Left hindlimb (tissue), 1 donor: Measurements from ENCODE around the gene NCAPG.
"Not testable (repeated sequence)": the region's sequence is repeated elsewhere in the genome, so short reads cannot be mapped to it uniquely, and the experiment has no call there.

Source experiments
- DNase-seq: peaks from one replicate; pipeline ENCODE4 v3.0.0-alpha.2; 2018

NCAPG gene

GRCh38 chr4:17805580-17806155 lies 5.1 kb upstream of the NCAPG start:
- DNase-seq = no peak

- no peak for DNase-seq
Observed at GRCh38 chr4:17807446-17807845, 3.3 kb upstream of the NCAPG start.

- no peak for DNase-seq
Observed at GRCh38 chr4:17809667-17810066, 1.1 kb upstream of the NCAPG start.

- no peak for DNase-seq
Observed at GRCh38 chr4:17811078-17811603, 362 bp downstream of the NCAPG start.

- DNase-seq = no peak
Observed at GRCh38 chr4:17812125-17812524, 1.3 kb downstream of the NCAPG start.

- DNase-seq = no peak
Observed at GRCh38 chr4:17812801-17813200, 2.0 kb downstream of the NCAPG start.

- DNase-seq = no peak
Observed at GRCh38 chr4:17814140-17814539, 3.4 kb downstream of the NCAPG start.

- DNase-seq = no peak
Observed at GRCh38 chr4:17816142-17816541, 5.4 kb downstream of the NCAPG start.

- DNase-seq = no peak
Observed at GRCh38 chr4:17817027-17817426, 6.2 kb downstream of the NCAPG start.

- no peak for DNase-seq
Observed at GRCh38 chr4:17823871-17824669, 13.3 kb downstream of the NCAPG start.

GRCh38 chr4:17846266-17846665 lies 35.5 kb downstream of the NCAPG start:
- no peak for DNase-seq

- not testable (repeated sequence) for DNase-seq
Observed at GRCh38 chr4:17850295-17850694, 39.5 kb downstream of the NCAPG start.

- DNase-seq = no peak
Observed at GRCh38 chr4:17851959-17852358, 41.2 kb downstream of the NCAPG start.

GRCh38 chr4:17854036-17854435 lies 43.3 kb downstream of the NCAPG start:
- no peak for DNase-seq

GRCh38 chr4:17859793-17860406 lies 49.1 kb downstream of the NCAPG start:
- DNase-seq = no peak

GRCh38 chr4:17861906-17862305 lies 51.1 kb downstream of the NCAPG start:
- not testable (repeated sequence) for DNase-seq

GRCh38 chr4:17865866-17866363 lies 55.1 kb downstream of the NCAPG start:
- DNase-seq = no peak

- DNase-seq = no peak
Observed at GRCh38 chr4:17866810-17867209, 56.0 kb downstream of the NCAPG start.

GRCh38 chr4:17867276-17867675 lies 56.5 kb downstream of the NCAPG start:
- DNase-seq = no peak

GRCh38 chr4:17869327-17869726 lies 58.5 kb downstream of the NCAPG start:
- no peak for DNase-seq

- DNase-seq = no peak
Observed at GRCh38 chr4:17875402-17876070, 64.8 kb downstream of the NCAPG start.

GRCh38 chr4:17876943-17877342 lies 66.2 kb downstream of the NCAPG start:
- no peak for DNase-seq

GRCh38 chr4:17877661-17878060 lies 66.9 kb downstream of the NCAPG start:
- DNase-seq = no peak
